ENCODE data around the gene ELOVL3. TPM values are rescaled to one million over a fixed set of nuclear protein-coding genes. Genes with fewer than 3 reads are reported as not detected.
A peak's percentile ranks its signal among the peaks of the same experiment; 100 is the strongest.

Gene ELOVL3
- total and polyA plus RNA-seq, 7 experiments from 2014 or later, result not detected

GRCh38 chr10:102266670-102267069 lies 40.6 kb downstream of the ELOVL3 start:
- intact Hi-C loops (cut with micrococcal nuclease), result no loop called here
- DNase-seq, result no peak
- no peaks in the 10 kb centered on the region for H3K27me3 ChIP-seq (ENCODE audit: control insufficient read depth in 2 of 2, insufficient read depth in 2 of 2, low read length in 2 of 2)
- Mint-ChIP-seq H3K4me3 (no peak overlapping the region), H3K4me1 (peaks cover 25 to 82% (median 70%) of the 10 kb centered on the region in 7 donors), H3K27me3 (no peaks in the 10 kb centered on the region), H3K36me3 (peaks cover 0 to 33% (median 13%) of the 10 kb centered on the region in 5 donors), H3K9me3 (no peaks in the 10 kb centered on the region), H3K27ac (peak overlapping the region in 2 of 9 donors; percentile 1 to 32)
- H3K9me3 ChIP-seq (ENCODE audit: control insufficient read depth in 2 of 3, low read length in 3 of 3), result no peaks in the 10 kb centered on the region
- ChIA-PET POLR2A (no interaction called here), CTCF (interaction anchor here (0.6 to 0.9 kb wide), 4 partner anchors 24 to 89 kb away, joined by 3 read pairs; no protein-coding TSS in a partner anchor)
- H3K27ac ChIP-seq (ENCODE audit: low read depth, low read length), result no peak overlapping the region
- H3K4me3 ChIP-seq (ENCODE audit: low read length), result no peak overlapping the region
- peaks cover 0 to 28% (median 6%) of the 10 kb centered on the region in 3 experiments for H3K36me3 ChIP-seq (ENCODE audit: control insufficient read depth in 2 of 3, insufficient read depth in 3 of 3, low read length in 3 of 3)
- H3K4me1 ChIP-seq (ENCODE audit: control insufficient read depth in 2 of 2, insufficient read depth in 2 of 2, low read length in 2 of 2), result peaks cover 0 to 4% of the 10 kb centered on the region in 2 donors
- ATAC-seq, result no peak

GRCh38 chr10:102267748-102268147 lies 41.6 kb downstream of the ELOVL3 start:
- peaks cover 0 to 17% (median 0%) of the 10 kb centered on the region in 3 experiments for H3K36me3 ChIP-seq (ENCODE audit: control insufficient read depth in 2 of 3, insufficient read depth in 3 of 3, low read length in 3 of 3)
- H3K4me3 ChIP-seq (ENCODE audit: low read length), result no peak overlapping the region
- ATAC-seq, result no peak
- H3K9me3 ChIP-seq (ENCODE audit: control insufficient read depth in 2 of 3, low read length in 3 of 3), result no peaks in the 10 kb centered on the region
- H3K27me3 Mint-ChIP-seq, result no peaks in the 10 kb centered on the region
- peak overlapping the region; percentile 9 for H3K27ac ChIP-seq (ENCODE audit: low read depth, low read length)
- H3K4me3 Mint-ChIP-seq, result no peak overlapping the region
- peaks cover 24 to 84% (median 73%) of the 10 kb centered on the region in 7 donors for H3K4me1 Mint-ChIP-seq
- H3K4me1 ChIP-seq (ENCODE audit: control insufficient read depth in 2 of 2, insufficient read depth in 2 of 2, low read length in 2 of 2), result peaks cover 0 to 4% of the 10 kb centered on the region in 2 donors
- H3K36me3 Mint-ChIP-seq, result peaks cover 0 to 24% (median 11%) of the 10 kb centered on the region in 5 donors
- POLR2A ChIA-PET, result interaction anchor here (0.9 kb wide), 1 partner anchor 10 kb away, joined by 3 read pairs; no protein-coding TSS in a partner anchor
- CTCF ChIA-PET, result interaction anchor here (1.3 kb wide), 1 partner anchor 38 kb away, joined by 4 read pairs; no protein-coding TSS in a partner anchor
- no peaks in the 10 kb centered on the region for H3K9me3 Mint-ChIP-seq
- peak overlapping the region in 1 of 9 donors; percentile 48 for H3K27ac Mint-ChIP-seq
- intact Hi-C loops (cut with micrococcal nuclease), result no loop called here
- DNase-seq, result no peak
- no peaks in the 10 kb centered on the region for H3K27me3 ChIP-seq (ENCODE audit: control insufficient read depth in 2 of 2, insufficient read depth in 2 of 2, low read length in 2 of 2)

- intact Hi-C loops (cut with micrococcal nuclease), result no loop called here
- peaks cover 0 to 10% (median 0%) of the 10 kb centered on the region in 3 experiments for H3K36me3 ChIP-seq (ENCODE audit: control insufficient read depth in 2 of 3, insufficient read depth in 3 of 3, low read length in 3 of 3)
- peak overlapping the region; percentile 9 for H3K27ac ChIP-seq (ENCODE audit: low read depth, low read length)
- no peaks in the 10 kb centered on the region for H3K27me3 ChIP-seq (ENCODE audit: control insufficient read depth in 2 of 2, insufficient read depth in 2 of 2, low read length in 2 of 2)
- ChIA-PET POLR2A (interaction anchor here (0.9 kb wide), 1 partner anchor 10 kb away, joined by 3 read pairs; no protein-coding TSS in a partner anchor), CTCF (interaction anchor here (0.6 to 1.3 kb wide), 2 partner anchors 38 to 463 kb away, joined by 3 to 4 read pairs; no protein-coding TSS in a partner anchor)
- H3K4me1 ChIP-seq (ENCODE audit: control insufficient read depth in 2 of 2, insufficient read depth in 2 of 2, low read length in 2 of 2), result peaks cover 0 to 4% of the 10 kb centered on the region in 2 donors
- Mint-ChIP-seq H3K27me3 (no peaks in the 10 kb centered on the region), H3K36me3 (peaks cover 0 to 21% (median 10%) of the 10 kb centered on the region in 5 donors), H3K9me3 (no peaks in the 10 kb centered on the region), H3K27ac (peak overlapping the region in 1 of 9 donors; percentile 32), H3K4me3 (no peak overlapping the region), H3K4me1 (peaks cover 24 to 82% (median 71%) of the 10 kb centered on the region in 7 donors)
- no peak overlapping the region for H3K4me3 ChIP-seq (ENCODE audit: low read length)
- no peaks in the 10 kb centered on the region for H3K9me3 ChIP-seq (ENCODE audit: control insufficient read depth in 2 of 3, low read length in 3 of 3)
- DNase-seq, result no peak
- ATAC-seq, result no peak
Observed at GRCh38 chr10:102268375-102268888, 42.3 kb downstream of the ELOVL3 start.

- peak overlapping the region in 1 of 9 donors; percentile 7 for H3K27ac Mint-ChIP-seq
- DNase-seq (no peak), ATAC-seq (no peak)
- intact Hi-C loops (cut with micrococcal nuclease), result no loop called here
- Histone ChIP-seq H3K27ac (ENCODE audit: low read depth, low read length) (no peak overlapping the region), H3K4me1 (ENCODE audit: control insufficient read depth in 2 of 2, insufficient read depth in 2 of 2, low read length in 2 of 2) (peaks cover 0 to 4% of the 10 kb centered on the region in 2 donors), H3K36me3 (ENCODE audit: control insufficient read depth in 2 of 3, insufficient read depth in 3 of 3, low read length in 3 of 3) (peaks cover 0 to 9% (median 0%) of the 10 kb centered on the region in 3 experiments), H3K9me3 (ENCODE audit: control insufficient read depth in 2 of 3, low read length in 3 of 3) (no peaks in the 10 kb centered on the region), H3K4me3 (ENCODE audit: low read length) (no peak overlapping the region), H3K27me3 (ENCODE audit: control insufficient read depth in 2 of 2, insufficient read depth in 2 of 2, low read length in 2 of 2) (no peaks in the 10 kb centered on the region)
- H3K36me3 Mint-ChIP-seq, result peaks cover 0 to 23% (median 10%) of the 10 kb centered on the region in 5 donors
- ChIA-PET POLR2A (interaction anchor here (0.6 kb wide), 1 partner anchor 100 kb away, joined by 4 read pairs; no protein-coding TSS in a partner anchor), CTCF (interaction anchor here (0.6 to 0.7 kb wide), 2 partner anchors 21 to 462 kb away, joined by 3 read pairs; no protein-coding TSS in a partner anchor)
- no peaks in the 10 kb centered on the region for H3K27me3 Mint-ChIP-seq
- peaks cover 24 to 82% (median 69%) of the 10 kb centered on the region in 7 donors for H3K4me1 Mint-ChIP-seq
- H3K9me3 Mint-ChIP-seq, result no peaks in the 10 kb centered on the region
- H3K4me3 Mint-ChIP-seq, result no peak overlapping the region
Observed at GRCh38 chr10:102269017-102269416, 42.9 kb downstream of the ELOVL3 start.

- no peak overlapping the region for H3K27ac ChIP-seq (ENCODE audit: low read depth, low read length)
- ChIA-PET POLR2A (no interaction called here), CTCF (no interaction called here)
- H3K36me3 Mint-ChIP-seq, result peaks cover 0 to 12% (median 7%) of the 10 kb centered on the region in 5 donors
- H3K9me3 ChIP-seq (ENCODE audit: control insufficient read depth in 2 of 3, low read length in 3 of 3), result no peaks in the 10 kb centered on the region
- no peak overlapping the region for H3K4me3 ChIP-seq (ENCODE audit: low read length)
- H3K27me3 Mint-ChIP-seq, result no peaks in the 10 kb centered on the region
- H3K27ac Mint-ChIP-seq, result no peak overlapping the region
- no peaks in the 10 kb centered on the region for H3K9me3 Mint-ChIP-seq
- no peaks in the 10 kb centered on the region for H3K27me3 ChIP-seq (ENCODE audit: control insufficient read depth in 2 of 2, insufficient read depth in 2 of 2, low read length in 2 of 2)
- no peak for ATAC-seq
- H3K4me3 Mint-ChIP-seq, result no peak overlapping the region
- peaks cover 0 to 5% (median 0%) of the 10 kb centered on the region in 3 experiments for H3K36me3 ChIP-seq (ENCODE audit: control insufficient read depth in 2 of 3, insufficient read depth in 3 of 3, low read length in 3 of 3)
- intact Hi-C loops (cut with micrococcal nuclease), result no loop called here
- no peak for DNase-seq
- peaks cover 10 to 48% (median 40%) of the 10 kb centered on the region in 7 donors for H3K4me1 Mint-ChIP-seq
- no peaks in the 10 kb centered on the region for H3K4me1 ChIP-seq (ENCODE audit: control insufficient read depth in 2 of 2, insufficient read depth in 2 of 2, low read length in 2 of 2)
Observed at GRCh38 chr10:102274062-102274461, 48.0 kb downstream of the ELOVL3 start.

- Histone ChIP-seq H3K9me3 (ENCODE audit: control insufficient read depth in 2 of 3, low read length in 3 of 3) (no peaks in the 10 kb centered on the region), H3K4me3 (ENCODE audit: low read length) (no peak overlapping the region), H3K4me1 (ENCODE audit: control insufficient read depth in 2 of 2, insufficient read depth in 2 of 2, low read length in 2 of 2) (peaks cover 0 to 7% of the 10 kb centered on the region in 2 donors), H3K27ac (ENCODE audit: low read depth, low read length) (no peak overlapping the region), H3K27me3 (ENCODE audit: control insufficient read depth in 2 of 2, insufficient read depth in 2 of 2, low read length in 2 of 2) (no peaks in the 10 kb centered on the region), H3K36me3 (ENCODE audit: control insufficient read depth in 2 of 3, insufficient read depth in 3 of 3, low read length in 3 of 3) (peaks cover 0 to 5% (median 0%) of the 10 kb centered on the region in 3 experiments)
- no peaks in the 10 kb centered on the region for H3K27me3 Mint-ChIP-seq
- H3K9me3 Mint-ChIP-seq, result no peaks in the 10 kb centered on the region
- DNase-seq (no peak), ATAC-seq (no peak)
- H3K4me1 Mint-ChIP-seq, result peaks cover 15 to 56% (median 48%) of the 10 kb centered on the region in 7 donors
- intact Hi-C loops (cut with micrococcal nuclease), result no loop called here
- CTCF ChIA-PET, result no interaction called here
- peaks cover 0 to 9% (median 6%) of the 10 kb centered on the region in 5 donors for H3K36me3 Mint-ChIP-seq
- POLR2A ChIA-PET, result interaction anchor here (0.6 kb wide), 1 partner anchor 108 kb away, joined by 3 read pairs; no protein-coding TSS in a partner anchor
- no peak overlapping the region for H3K27ac Mint-ChIP-seq
- H3K4me3 Mint-ChIP-seq, result no peak overlapping the region
Observed at GRCh38 chr10:102275343-102275742, 49.2 kb downstream of the ELOVL3 start.
